GM18508 (cell line): ENCODE data around the gene OAS1.

Experiments used
- ATAC-seq: cut with Tn5 transposase; IDR thresholded peaks from one replicate; pipeline ENCODE4 v1.9.1; 2021; ENCODE audit warnings: moderate number of reproducible peaks; ENCODE audit not compliant: insufficient read depth, unreplicated experiment

Gene OAS1

DNA sequence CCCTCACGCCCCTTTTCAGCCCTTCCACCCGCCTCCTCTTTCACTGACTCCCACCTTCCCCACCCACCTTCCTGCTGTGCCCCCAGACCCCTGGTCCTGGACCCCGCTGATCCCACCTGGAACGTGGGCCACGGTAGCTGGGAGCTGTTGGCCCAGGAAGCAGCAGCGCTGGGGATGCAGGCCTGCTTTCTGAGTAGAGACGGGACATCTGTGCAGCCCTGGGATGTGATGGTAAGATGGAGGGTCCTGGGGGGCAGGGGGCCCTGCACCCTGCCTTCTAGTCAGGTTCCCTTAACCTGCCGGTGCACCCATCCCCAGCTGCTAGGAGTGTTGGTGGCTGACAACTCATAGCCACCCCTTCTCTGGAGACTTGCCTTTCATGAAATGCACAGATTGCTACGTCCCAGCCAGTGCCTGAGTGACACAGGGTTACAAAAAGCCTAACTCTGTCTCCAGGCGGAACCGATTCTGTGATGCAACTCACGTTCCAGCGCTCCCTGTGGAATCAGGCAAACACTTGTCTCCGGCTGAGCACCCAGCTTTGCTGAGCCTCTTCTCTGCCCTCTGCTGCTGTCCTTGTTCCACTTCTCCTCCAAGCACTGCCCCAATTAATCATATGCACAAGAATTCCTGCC, 56.6 kb downstream of the OAS1 start:
- ATAC-seq = no peak

DNA sequence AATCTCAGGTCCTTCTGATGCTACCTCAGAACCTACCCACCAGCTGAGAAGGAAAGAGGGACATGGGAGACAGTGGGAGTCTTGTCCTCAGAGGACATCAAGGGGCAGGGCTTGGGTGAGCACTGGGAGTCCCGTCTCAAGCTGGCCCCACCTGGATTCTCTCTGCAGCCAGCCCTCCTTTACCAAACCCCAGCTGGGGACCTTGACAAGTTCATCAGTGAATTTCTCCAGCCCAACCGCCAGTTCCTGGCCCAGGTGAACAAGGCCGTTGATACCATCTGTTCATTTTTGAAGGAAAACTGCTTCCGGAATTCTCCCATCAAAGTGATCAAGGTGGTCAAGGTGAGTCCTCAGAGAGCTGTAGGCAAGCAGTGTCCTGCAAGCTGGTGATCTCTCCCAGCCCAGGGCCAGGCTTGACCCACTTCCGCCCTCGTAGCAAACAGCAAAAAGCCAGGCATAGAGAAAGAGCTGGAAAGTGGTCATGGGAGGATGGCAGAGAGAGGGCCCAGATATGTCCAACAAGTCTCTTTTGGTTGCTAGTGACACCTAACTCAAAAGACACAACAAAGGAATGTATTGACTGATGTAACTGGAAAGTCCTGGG, 57.4 kb downstream of the OAS1 start:
- ATAC-seq = no peak

DNA sequence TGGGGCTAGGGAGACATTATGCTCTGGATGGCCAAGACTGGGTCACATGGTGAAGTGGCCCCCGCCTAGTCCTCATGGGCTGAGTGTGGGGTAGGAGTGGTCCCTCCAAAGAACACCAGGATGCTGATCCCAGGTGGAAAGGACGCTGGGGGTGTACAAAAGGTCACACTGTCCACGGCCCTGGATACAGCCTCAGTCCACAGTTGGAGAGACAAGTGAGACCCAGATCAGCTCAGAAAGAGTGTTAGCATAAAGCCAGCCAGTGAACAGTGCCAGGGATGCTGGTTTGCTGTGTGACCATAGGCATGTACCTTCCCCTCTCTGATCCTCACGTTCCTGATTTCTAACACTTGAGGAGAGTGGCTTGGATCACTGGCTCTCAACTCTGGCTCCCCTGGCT, 58.2 kb downstream of the OAS1 start:
- ATAC-seq = no peak

DNA sequence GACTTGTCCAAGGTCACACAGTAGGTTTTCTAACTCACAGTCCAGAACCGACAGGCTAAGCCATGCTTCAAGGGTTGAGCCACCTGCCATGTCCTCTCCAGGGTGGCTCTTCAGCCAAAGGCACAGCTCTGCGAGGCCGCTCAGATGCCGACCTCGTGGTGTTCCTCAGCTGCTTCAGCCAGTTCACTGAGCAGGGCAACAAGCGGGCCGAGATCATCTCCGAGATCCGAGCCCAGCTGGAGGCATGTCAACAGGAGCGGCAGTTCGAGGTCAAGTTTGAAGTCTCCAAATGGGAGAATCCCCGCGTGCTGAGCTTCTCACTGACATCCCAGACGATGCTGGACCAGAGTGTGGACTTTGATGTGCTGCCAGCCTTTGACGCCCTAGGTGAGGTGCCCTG, 58.9 kb downstream of the OAS1 start:
- no peak for ATAC-seq

DNA sequence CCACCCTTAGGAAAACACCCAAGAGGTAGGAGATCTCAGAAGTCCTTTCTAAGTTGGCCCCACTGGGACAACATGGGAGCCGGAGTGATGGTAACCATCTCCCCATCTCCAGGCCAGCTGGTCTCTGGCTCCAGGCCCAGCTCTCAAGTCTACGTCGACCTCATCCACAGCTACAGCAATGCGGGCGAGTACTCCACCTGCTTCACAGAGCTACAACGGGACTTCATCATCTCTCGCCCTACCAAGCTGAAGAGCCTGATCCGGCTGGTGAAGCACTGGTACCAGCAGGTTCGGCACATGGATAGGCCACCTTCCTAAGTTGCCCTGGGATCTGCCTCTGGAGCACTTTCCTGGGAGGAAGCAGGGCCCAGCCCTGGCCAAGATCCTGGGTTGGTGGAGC, 60.5 kb downstream of the OAS1 start:
- ATAC-seq = no peak

DNA sequence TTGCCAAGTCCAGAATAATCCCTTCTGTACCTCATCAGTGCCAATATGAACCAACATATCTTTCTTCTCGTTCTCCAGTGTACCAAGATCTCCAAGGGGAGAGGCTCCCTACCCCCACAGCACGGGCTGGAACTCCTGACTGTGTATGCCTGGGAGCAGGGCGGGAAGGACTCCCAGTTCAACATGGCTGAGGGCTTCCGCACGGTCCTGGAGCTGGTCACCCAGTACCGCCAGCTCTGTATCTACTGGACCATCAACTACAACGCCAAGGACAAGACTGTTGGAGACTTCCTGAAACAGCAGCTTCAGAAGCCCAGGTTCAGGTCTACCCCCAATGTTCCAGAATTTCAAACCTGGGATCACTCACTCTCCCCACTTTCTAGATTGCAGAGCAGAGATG, 61.1 kb downstream of the OAS1 start:
- no peak for ATAC-seq
